HG03159 (cell line): ENCODE measurements around the gene HOXB4.

Source experiments
- ATAC-seq: cut with Tn5 transposase; IDR thresholded peaks from one replicate; pipeline ENCODE4 v1.9.1; 2021; ENCODE audit warnings: mild to moderate bottlenecking, moderate library complexity; ENCODE audit not compliant: unreplicated experiment

HOXB4 gene

GRCh38 chr17:48575066-48575582 lies 3.0 kb downstream of the HOXB4 start:
- ATAC-seq = no peak

- ATAC-seq = no peak
Measured at GRCh38 chr17:48574505-48575065, 3.6 kb downstream of the HOXB4 start.

- no peak for ATAC-seq
Measured at GRCh38 chr17:48571826-48572417, 6.2 kb downstream of the HOXB4 start.

GRCh38 chr17:48571024-48571818 lies 6.9 kb downstream of the HOXB4 start:
- no peak for ATAC-seq

GRCh38 chr17:48570325-48571023 lies 7.7 kb downstream of the HOXB4 start:
- no peak for ATAC-seq

- no peak for ATAC-seq
Measured at GRCh38 chr17:48569674-48570324, 8.4 kb downstream of the HOXB4 start.

- no peak for ATAC-seq
Measured at GRCh38 chr17:48569240-48569582, 8.9 kb downstream of the HOXB4 start.

GRCh38 chr17:48568499-48569239 lies 9.5 kb downstream of the HOXB4 start:
- no peak for ATAC-seq

GRCh38 chr17:48567646-48568354 lies 10.3 kb downstream of the HOXB4 start:
- no peak for ATAC-seq

- no peak for ATAC-seq
Measured at GRCh38 chr17:48567209-48567608, 10.9 kb downstream of the HOXB4 start.

- ATAC-seq = no peak
Measured at GRCh38 chr17:48566717-48567116, 11.4 kb downstream of the HOXB4 start.

- no peak for ATAC-seq
Measured at GRCh38 chr17:48565925-48566710, 12.0 kb downstream of the HOXB4 start.

GRCh38 chr17:48565022-48565554 lies 13.1 kb downstream of the HOXB4 start:
- no peak for ATAC-seq

GRCh38 chr17:48564188-48565021 lies 13.7 kb downstream of the HOXB4 start:
- no peak for ATAC-seq

- no peak for ATAC-seq
Measured at GRCh38 chr17:48563867-48564187, 14.3 kb downstream of the HOXB4 start.

- no peak for ATAC-seq
Measured at GRCh38 chr17:48563385-48563838, 14.7 kb downstream of the HOXB4 start.

- no peak for ATAC-seq
Measured at GRCh38 chr17:48562934-48563333, 15.2 kb downstream of the HOXB4 start.
